Muscle layer of colon (tissue), 2 donors: ENCODE measurements around the gene PRMT1.

Experiments
- H3K27ac ChIP-seq: one replicate; pipeline ENCODE4 v1.7.0; 2013; ENCODE audit warnings: low read depth, mild to moderate bottlenecking, low read length, moderate library complexity
- H3K27me3 ChIP-seq, 2 donors: one replicate each; pipeline ENCODE4 v1.7.0; 2013; ENCODE audit warnings: low read length in 2 of 2, mild to moderate bottlenecking in 2 of 2; ENCODE audit not compliant: insufficient read depth in 2 of 2, control insufficient read depth in 1 of 2
- H3K36me3 ChIP-seq: one replicate; pipeline ENCODE4 v1.7.0; 2013; ENCODE audit warnings: mild to moderate bottlenecking, low read length; ENCODE audit not compliant: insufficient read depth
- H3K4me1 ChIP-seq: one replicate; pipeline ENCODE4 v1.7.0; 2013; ENCODE audit warnings: mild to moderate bottlenecking, low read length; ENCODE audit not compliant: insufficient read depth
- H3K4me3 ChIP-seq, 2 donors: one replicate each; pipeline ENCODE4 v1.7.0; 2013; ENCODE audit warnings: low read length in 2 of 2, low read depth in 1 of 2, mild to moderate bottlenecking in 1 of 2, moderate library complexity in 1 of 2
- H3K9ac ChIP-seq: one replicate; pipeline ENCODE4 v1.7.0; 2013; ENCODE audit warnings: low read length
- H3K9me3 ChIP-seq: one replicate; pipeline ENCODE4 v1.7.0; 2013; ENCODE audit warnings: mild to moderate bottlenecking, low read length
- donor health status: abdominal sarcoma.
- donor health status: Adenocarcinoma of cecum.

The PRMT1 gene

DNA sequence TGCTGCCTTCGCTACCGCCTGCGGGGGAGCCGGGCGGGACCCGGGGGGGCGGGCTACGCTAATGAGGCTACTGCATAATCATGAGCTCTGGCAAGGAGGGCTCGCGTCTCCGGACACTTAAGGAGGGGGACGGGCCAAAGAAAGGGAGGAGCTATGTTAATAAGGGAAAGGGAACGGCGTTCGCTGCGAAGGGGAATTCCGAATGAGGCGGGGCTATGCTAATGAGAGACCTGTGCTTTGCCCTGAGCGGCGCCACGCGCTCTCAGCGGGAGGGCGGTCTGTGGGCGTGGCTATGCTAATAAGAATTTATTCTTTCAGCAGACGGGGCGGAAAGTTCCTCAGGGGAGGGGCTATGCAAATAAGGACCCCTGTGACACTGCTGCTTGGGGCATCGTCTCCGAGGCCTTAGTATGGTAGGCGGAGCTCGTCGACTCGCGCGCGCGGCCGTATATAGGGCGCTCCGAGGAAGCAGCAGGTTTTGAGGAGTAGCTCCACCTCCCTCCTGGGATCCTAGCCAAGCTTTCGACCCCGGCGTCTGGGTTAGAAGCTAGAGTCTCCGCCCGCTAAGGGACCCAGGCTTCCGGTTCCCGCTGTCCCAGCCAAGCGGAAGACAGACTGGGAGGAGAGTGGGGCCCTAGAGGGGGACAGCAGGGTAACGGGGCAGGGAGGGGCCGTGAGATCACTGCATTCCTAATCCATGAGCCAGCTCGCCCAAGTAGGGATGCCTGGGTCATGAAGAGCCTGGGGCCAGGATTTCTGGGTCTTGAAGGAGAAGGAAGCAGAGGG, 36.8 kb upstream of the PRMT1 start, which contains the start of gene RRAS:
Gene RRAS (minus strand): TSS at position 31 of the 786 bp plus-strand sequence. CDS start 45 bp downstream, outside the sequence.
- no peaks in the 10 kb centered on the region for H3K27me3 ChIP-seq
- no peaks in the 10 kb centered on the region for H3K9me3 ChIP-seq
- H3K4me1 ChIP-seq, result peaks cover 44% of the 10 kb centered on the region
- H3K27ac ChIP-seq, result peak within 1 kb of the TSS; percentile 100
- peak within 1 kb of the TSS; percentile 65 to 82 for H3K4me3 ChIP-seq
- peaks cover 15% of the 10 kb centered on the region for H3K36me3 ChIP-seq
- H3K9ac ChIP-seq, result peak within 1 kb of the TSS; percentile 100

DNA sequence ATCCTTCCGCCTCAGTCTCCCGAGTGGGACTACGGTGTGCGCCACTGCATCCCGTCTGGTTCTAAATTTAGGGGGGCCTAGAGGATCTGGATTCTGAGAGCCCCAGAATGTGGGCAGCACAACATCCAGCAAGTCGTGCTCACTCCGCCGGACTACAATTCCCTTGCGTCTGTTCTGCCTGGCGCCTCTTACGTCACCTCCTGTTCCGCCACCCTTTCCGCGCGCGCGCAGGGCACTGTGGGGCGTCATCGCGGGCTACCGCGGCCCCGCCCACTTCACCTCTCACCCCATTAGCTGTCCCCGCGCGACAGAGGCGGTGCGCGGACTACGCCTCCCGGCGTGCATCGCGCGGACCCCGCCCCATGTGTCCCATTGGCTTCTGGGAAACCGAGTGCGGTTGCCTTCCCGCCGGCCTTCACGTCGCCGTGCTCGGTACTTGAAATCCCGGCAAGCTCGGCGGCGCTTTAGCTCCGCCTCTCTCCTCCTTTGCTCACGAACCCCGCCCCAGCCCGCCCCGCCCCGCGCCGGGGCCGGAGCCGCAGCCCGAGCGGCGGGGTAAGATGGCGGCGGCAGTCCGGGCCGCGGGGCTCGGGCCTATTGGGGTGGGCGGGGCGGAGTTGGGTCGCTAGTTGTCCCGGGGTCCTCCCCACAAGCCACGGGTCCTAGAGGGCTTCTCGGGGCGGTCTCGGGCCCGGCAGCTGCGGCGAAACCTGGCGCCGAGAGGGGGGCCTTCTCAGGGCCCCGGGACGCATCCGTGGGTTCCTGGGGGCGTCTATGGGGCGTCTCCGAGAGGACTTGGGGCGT, 35.2 kb upstream of the PRMT1 start, which contains the start of gene SCAF1:
Gene SCAF1 (plus strand): TSS at position 522 of the 804 bp plus-strand sequence. CDS start 2,818 bp downstream, outside the sequence.
- H3K27ac ChIP-seq, result peak within 1 kb of the TSS; percentile 100
- peak within 1 kb of the TSS; percentile 100 for H3K9ac ChIP-seq
- no peaks in the 10 kb centered on the region for H3K27me3 ChIP-seq
- H3K9me3 ChIP-seq, result no peaks in the 10 kb centered on the region
- H3K4me1 ChIP-seq, result peaks cover 44% of the 10 kb centered on the region
- peak within 1 kb of the TSS; percentile 81 to 95 for H3K4me3 ChIP-seq
- peaks cover 27% of the 10 kb centered on the region for H3K36me3 ChIP-seq

DNA sequence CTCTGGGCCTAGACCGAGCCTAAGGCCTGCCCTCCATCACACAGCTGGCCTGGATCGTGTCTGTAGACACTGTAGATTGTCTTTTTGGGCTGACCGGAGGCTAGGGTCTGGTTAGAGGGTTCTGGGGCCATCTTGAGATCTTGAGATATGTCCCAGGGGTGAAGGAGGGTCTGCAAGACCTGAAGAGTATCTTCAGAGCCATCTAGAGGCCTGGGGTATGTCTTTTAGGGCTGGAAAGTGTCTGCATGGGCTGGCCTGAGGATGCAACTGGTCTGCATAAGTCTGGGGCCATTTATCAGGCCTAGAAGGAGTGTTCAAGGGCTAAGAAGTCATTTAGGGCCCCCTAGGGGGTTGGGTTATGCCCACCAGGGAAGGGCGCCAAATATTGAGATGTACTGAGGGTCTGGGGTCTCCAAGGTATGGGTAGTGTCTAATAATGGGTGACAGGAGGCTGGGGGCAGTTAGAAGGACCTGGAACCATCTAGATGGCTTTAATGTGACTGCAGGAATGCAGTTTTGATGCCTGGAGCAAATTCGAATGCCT, 34.5 kb upstream of the PRMT1 start:
- H3K27me3 ChIP-seq, result no peaks in the 10 kb centered on the region
- peak overlapping the region; percentile 97 for H3K9ac ChIP-seq
- H3K9me3 ChIP-seq, result no peaks in the 10 kb centered on the region
- H3K4me3 ChIP-seq, result peak overlapping the region; percentile 81 to 95
- H3K36me3 ChIP-seq, result peaks cover 33% of the 10 kb centered on the region
- H3K4me1 ChIP-seq, result peaks cover 43% of the 10 kb centered on the region
- H3K27ac ChIP-seq, result peak overlapping the region; percentile 86

DNA sequence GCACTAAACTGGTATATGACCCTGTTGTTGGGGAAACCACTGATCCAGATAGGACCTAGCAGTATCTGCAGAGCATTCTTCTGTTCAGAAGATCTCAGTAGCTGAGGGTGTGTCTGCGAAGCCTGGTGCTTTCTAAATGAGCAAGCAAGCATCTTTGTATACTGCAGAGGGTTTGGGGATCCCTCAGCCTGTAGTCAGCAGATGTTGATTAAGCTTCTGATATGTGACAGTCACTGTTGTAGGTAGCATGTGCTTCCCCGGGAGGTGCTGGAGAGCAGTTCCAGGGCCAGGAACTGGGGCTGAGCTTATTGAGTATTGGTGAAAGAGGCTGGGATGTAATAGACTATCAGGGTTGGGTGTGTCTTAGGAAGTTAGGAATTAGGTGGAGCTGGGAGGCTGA, 33.6 kb upstream of the PRMT1 start:
- Histone ChIP-seq H3K9ac (no peak overlapping the region), H3K4me3 (no peak overlapping the region), H3K36me3 (peaks cover 37% of the 10 kb centered on the region), H3K27ac (no peak overlapping the region), H3K4me1 (peaks cover 34% of the 10 kb centered on the region), H3K9me3 (no peaks in the 10 kb centered on the region), H3K27me3 (no peaks in the 10 kb centered on the region)

DNA sequence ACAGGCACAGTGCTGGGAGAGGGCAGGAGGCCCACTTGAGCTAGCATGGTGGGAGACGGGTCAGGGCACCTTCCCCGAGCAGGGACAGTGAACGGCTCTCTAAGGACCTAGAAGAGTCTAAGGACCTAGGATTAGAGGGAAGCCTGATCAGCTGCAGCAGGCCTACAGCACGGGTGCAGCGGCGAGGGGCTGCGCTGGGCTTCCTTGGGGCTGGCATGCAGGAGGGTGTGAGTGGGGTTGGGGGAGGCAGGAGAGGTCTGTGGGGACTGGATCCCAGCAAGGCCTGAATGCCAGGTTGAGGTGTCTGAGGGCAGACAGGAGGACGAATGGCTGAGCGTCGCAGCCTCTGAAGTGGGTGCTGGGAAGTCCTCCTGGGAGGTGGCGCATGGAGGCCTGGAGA, 31.5 kb upstream of the PRMT1 start:
- H3K27ac ChIP-seq, result no peak overlapping the region
- H3K4me3 ChIP-seq, result no peak overlapping the region
- no peaks in the 10 kb centered on the region for H3K9me3 ChIP-seq
- peaks cover 52% of the 10 kb centered on the region for H3K36me3 ChIP-seq
- H3K27me3 ChIP-seq, result no peaks in the 10 kb centered on the region
- H3K9ac ChIP-seq, result no peak overlapping the region
- H3K4me1 ChIP-seq, result peaks cover 28% of the 10 kb centered on the region

DNA sequence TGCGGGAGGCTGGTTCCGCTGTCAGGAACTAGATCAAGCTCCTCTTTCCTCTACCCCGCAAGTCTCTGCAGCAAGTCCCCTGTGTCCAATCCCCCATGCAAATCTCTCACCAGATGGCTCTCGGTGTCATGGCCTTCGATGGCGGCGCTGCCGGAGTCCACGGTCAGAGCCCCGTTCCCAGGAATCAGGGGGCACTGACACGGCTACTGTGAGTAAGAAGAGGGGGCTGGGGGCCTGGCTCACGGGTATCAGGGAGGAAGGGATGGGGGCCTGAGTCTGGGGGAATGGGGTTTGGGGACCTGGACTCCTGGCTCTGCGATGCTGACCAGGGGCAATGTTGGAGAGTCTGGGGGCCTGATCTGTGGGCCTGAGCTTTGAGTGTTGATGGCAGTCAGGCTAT, 31.1 kb upstream of the PRMT1 start:
- no peak overlapping the region for H3K4me3 ChIP-seq
- no peak overlapping the region for H3K27ac ChIP-seq
- H3K36me3 ChIP-seq, result peaks cover 52% of the 10 kb centered on the region
- H3K9me3 ChIP-seq, result no peaks in the 10 kb centered on the region
- H3K4me1 ChIP-seq, result peaks cover 28% of the 10 kb centered on the region
- H3K27me3 ChIP-seq, result no peaks in the 10 kb centered on the region
- H3K9ac ChIP-seq, result no peak overlapping the region

DNA sequence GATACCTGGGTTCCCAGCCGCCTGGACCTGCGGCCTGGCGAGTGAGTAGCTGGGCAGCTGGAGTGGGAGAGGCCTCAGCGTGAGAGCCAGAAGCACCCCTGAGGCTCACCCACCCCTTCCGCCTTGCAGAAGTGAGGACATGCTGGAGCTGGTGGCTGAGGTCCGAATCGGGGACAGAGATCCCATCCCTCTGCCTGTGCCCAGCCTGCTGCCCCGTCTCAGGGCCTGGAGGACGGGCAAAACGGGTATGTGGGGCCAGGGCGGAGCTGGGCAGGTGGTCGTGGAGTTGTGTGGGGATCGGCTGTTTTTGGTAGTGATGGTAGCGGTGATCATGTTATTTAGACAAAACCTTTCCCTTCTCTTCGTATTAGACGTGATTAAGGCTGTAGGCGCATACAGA, 30.5 kb upstream of the PRMT1 start:
- Histone ChIP-seq H3K36me3 (peaks cover 52% of the 10 kb centered on the region), H3K9ac (no peak overlapping the region), H3K4me1 (peaks cover 23% of the 10 kb centered on the region), H3K4me3 (no peak overlapping the region), H3K9me3 (no peaks in the 10 kb centered on the region), H3K27me3 (no peaks in the 10 kb centered on the region), H3K27ac (no peak overlapping the region)

DNA sequence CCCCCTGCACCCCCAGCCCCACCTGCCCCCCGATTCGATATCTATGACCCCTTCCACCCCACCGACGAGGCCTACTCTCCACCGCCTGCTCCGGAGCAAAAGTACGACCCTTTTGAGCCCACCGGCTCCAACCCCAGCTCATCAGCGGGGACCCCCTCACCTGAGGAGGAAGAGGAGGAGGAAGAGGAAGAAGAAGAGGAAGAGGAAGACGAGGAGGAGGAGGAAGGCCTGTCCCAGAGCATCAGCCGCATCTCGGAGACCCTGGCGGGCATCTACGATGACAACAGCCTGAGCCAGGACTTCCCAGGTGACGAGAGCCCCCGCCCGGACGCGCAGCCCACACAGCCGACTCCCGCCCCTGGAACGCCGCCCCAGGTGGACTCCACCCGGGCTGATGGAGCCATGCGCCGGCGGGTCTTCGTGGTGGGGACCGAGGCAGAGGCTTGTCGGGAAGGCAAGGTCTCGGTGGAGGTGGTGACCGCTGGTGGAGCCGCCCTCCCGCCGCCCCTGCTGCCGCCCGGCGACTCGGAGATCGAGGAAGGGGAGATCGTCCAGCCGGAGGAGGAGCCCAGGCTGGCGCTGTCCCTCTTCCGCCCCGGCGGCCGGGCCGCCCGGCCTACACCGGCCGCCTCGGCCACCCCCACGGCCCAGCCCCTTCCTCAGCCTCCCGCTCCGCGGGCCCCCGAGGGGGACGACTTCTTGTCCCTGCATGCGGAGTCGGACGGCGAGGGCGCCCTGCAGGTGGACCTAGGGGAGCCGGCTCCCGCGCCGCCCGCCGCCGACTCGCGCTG, 25.8 kb upstream of the PRMT1 start:
- peaks cover 57% of the 10 kb centered on the region for H3K36me3 ChIP-seq
- no peaks in the 10 kb centered on the region for H3K4me1 ChIP-seq

DNA sequence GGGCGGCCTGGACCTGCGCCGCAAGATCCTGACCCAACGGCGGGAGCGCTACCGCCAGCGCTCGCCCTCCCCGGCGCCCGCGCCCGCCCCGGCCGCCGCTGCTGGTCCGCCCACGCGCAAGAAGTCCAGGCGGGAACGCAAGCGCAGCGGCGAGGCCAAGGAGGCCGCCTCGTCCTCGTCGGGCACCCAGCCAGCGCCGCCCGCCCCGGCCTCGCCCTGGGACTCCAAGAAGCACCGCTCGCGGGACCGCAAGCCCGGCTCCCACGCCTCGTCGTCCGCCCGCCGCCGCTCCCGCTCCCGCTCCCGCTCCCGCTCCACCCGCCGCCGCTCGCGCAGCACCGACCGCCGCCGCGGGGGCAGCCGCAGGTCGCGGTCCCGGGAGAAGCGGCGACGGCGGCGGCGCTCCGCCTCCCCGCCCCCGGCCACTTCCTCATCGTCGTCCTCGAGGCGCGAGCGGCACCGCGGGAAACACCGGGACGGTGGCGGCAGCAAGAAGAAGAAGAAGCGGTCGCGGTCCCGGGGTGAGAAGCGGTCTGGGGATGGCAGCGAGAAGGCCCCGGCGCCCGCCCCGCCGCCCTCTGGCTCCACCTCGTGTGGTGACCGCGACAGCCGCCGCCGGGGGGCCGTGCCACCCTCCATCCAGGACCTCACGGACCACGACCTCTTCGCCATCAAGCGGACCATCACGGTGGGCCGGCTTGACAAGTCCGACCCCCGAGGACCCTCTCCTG, 25.1 kb upstream of the PRMT1 start:
- Histone ChIP-seq H3K36me3 (peaks cover 57% of the 10 kb centered on the region), H3K27me3 (no peaks in the 10 kb centered on the region), H3K27ac (no peak overlapping the region), H3K9ac (no peak overlapping the region), H3K4me3 (no peak overlapping the region), H3K4me1 (no peaks in the 10 kb centered on the region), H3K9me3 (no peaks in the 10 kb centered on the region)

More for the DNA sequence above, 25.8 kb upstream of the PRMT1 start:
- no peak overlapping the region for H3K4me3 ChIP-seq
- H3K27ac ChIP-seq, result no peak overlapping the region
- H3K9me3 ChIP-seq, result no peaks in the 10 kb centered on the region
- H3K9ac ChIP-seq, result no peak overlapping the region
- no peaks in the 10 kb centered on the region for H3K27me3 ChIP-seq

DNA sequence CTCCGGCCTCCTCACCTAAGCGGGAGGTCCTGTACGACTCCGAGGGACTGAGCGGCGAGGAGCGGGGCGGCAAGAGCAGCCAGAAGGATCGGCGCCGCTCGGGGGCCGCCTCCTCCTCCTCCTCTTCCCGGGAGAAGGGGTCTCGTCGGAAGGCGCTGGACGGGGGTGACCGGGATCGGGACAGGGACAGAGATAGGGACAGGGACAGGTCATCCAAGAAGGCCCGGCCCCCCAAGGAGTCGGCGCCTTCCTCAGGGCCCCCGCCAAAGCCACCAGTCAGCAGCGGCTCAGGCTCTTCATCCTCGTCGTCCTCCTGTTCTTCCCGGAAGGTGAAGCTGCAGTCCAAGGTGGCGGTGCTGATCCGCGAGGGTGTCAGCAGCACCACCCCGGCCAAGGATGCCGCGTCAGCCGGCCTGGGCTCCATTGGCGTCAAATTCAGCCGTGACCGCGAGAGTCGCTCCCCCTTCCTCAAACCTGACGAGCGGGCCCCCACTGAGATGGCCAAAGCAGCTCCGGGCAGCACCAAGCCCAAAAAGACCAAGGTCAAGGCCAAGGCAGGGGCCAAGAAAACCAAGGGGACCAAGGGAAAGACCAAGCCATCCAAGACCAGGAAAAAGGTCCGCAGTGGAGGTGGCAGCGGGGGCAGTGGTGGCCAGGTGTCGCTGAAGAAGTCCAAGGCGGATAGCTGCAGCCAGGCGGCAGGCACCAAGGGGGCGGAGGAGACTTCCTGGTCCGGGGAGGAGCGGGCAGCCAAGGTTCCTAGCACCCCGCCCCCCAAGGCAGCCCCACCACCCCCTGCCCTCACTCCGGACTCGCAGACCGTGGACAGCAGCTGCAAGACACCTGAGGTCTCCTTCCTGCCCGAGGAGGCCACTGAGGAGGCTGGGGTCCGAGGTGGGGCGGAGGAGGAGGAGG, 24.3 kb upstream of the PRMT1 start:
- Histone ChIP-seq H3K4me3 (no peak overlapping the region), H3K4me1 (no peaks in the 10 kb centered on the region), H3K27ac (no peak overlapping the region), H3K9me3 (no peaks in the 10 kb centered on the region), H3K36me3 (peaks cover 58% of the 10 kb centered on the region), H3K27me3 (no peaks in the 10 kb centered on the region), H3K9ac (no peak overlapping the region)
